IPS-18c (cell line): ENCODE data around the gene KRTAP10-8.
"Not testable (repeated sequence)": the region's sequence is repeated elsewhere in the genome, so short reads cannot be mapped to it uniquely, and the experiment has no call there.

ENCODE experiments used
- H3K4me3 ChIP-seq: 2 replicates; pipeline ENCODE4 v1.7.0; 2013; ENCODE audit warnings: low read depth, mild to moderate bottlenecking, low read length, moderate library complexity; ENCODE audit not compliant: insufficient read depth
- H3K9me3 ChIP-seq: one replicate; pipeline ENCODE4 v1.6.1; 2013; ENCODE audit warnings: mild to moderate bottlenecking, low read length, moderate library complexity; ENCODE audit not compliant: control insufficient read depth, insufficient read depth

Gene KRTAP10-8, protein sequence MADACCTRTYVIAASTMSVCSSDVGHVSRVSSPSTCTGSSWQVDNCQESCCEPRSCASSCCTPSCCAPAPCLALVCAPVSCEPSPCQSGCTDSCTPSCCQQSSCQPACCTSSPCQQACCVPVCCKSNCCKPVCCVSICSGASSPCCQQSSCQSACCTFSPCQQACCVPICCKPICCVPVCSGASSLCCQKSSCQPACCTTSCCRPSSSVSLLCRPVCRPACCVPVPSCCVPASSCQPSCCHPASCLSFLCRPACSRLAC

DNA sequence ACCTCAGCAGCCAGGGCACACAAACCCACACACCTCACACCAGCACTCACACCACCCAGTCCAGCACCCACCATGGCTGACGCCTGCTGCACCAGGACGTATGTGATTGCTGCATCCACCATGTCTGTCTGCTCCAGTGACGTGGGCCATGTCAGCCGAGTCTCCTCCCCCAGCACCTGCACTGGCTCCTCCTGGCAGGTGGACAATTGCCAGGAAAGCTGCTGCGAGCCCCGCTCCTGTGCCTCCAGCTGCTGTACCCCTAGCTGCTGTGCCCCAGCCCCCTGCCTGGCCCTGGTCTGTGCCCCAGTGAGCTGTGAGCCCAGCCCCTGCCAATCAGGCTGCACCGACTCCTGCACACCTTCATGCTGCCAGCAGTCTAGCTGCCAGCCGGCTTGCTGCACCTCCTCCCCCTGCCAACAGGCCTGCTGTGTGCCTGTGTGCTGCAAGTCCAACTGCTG is at the start of gene KRTAP10-8:
KRTAP10-8 (plus strand) TSS at position 51 of the 458 bp plus-strand sequence; CDS start at position 73, 22 bp downstream.
- Histone ChIP-seq H3K9me3 (peaks cover 6% of the 10 kb centered on the region), H3K4me3 (no peak within 1 kb of the TSS)

DNA sequence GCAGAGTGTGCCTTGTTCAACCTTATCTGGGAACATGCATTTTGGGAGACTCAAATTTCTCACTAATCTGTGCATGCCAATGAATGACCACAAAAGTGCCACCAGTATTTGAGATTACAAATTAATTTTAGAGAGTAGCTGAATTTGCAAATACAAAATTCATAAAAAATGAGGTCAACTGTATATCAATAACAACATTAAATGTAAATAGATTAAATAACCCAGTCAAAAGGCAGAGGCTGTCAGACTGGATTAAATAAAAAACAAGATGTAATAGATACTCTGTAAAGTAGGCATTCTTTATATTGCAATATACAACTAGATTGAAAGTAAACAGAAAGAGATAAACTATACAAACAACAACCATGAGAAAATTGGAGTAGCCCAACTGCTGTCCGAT is 47.8 kb upstream of the KRTAP10-8 start:
- no peak overlapping the region for H3K4me3 ChIP-seq
- no peaks in the 10 kb centered on the region for H3K9me3 ChIP-seq

- Histone ChIP-seq H3K4me3 (no peak overlapping the region), H3K9me3 (no peaks in the 10 kb centered on the region)
Observed at GRCh38 chr21:44564886-44565598, 46.8 kb upstream of the KRTAP10-8 start.

- no peak overlapping the region for H3K4me3 ChIP-seq
- no peaks in the 10 kb centered on the region for H3K9me3 ChIP-seq
Observed at GRCh38 chr21:44566403-44566802, 45.5 kb upstream of the KRTAP10-8 start.

GRCh38 chr21:44567481-44568171 is 44.3 kb upstream of the KRTAP10-8 start:
- H3K4me3 ChIP-seq: no peak overlapping the region
- no peaks in the 10 kb centered on the region for H3K9me3 ChIP-seq

DNA sequence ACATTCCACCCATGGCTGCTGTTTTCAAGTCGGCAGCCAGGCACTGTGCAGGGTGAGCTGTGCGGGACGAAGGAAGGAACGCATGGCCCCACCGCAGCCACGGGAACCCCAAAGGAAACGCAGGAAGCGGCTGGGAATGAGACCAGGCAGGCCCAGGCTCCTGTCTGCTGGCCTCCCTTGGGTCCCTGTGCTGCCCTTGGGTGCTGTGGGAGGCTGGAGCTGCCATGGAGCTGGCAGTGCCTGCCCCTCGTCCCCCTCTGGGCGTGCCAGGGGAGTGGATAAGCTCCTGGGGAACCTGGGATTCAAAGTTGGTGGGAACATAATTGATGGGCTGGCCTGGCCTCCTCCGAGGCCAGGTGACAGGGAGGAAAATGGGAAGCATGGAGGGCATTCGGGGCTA is 43.6 kb upstream of the KRTAP10-8 start:
- Histone ChIP-seq H3K9me3 (no peaks in the 10 kb centered on the region), H3K4me3 (no peak overlapping the region)

GRCh38 chr21:44568667-44569556 is 43.0 kb upstream of the KRTAP10-8 start:
- H3K9me3 ChIP-seq: no peaks in the 10 kb centered on the region
- H3K4me3 ChIP-seq: no peak overlapping the region; the same call in 1 of the 2 replicates

DNA sequence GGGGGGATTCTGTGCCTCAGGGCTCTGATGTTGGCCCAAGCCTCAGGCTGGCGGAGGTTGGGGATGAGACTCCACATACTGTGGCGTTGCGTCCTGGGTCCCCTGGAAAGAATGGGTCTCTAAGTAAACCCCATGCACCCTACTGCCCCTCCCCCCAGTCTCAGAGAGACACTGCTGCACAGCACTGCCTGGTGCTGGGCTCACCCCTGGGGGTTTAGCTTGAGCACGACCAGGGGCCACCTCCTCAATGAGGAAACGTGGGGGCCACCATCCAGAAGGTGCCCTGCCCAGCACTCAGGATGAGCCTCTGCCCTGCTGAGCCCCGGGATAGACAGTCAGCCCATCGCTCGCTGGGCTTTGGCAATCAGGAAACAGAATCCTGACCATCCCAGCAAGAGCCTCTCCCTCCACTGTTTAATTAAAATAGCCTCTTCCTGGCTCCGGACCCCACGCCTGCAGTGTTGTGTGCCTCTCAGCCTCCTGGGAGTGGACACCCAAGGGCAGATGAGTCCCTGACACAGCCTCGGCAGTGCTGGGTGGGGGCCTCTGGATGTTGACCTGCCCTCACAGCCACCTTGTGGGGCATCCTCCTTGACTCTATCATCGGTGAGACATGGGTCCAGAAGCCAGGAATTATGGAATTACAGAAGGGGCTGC is 41.9 kb upstream of the KRTAP10-8 start:
- H3K4me3 ChIP-seq: no peak overlapping the region
- no peaks in the 10 kb centered on the region for H3K9me3 ChIP-seq

DNA sequence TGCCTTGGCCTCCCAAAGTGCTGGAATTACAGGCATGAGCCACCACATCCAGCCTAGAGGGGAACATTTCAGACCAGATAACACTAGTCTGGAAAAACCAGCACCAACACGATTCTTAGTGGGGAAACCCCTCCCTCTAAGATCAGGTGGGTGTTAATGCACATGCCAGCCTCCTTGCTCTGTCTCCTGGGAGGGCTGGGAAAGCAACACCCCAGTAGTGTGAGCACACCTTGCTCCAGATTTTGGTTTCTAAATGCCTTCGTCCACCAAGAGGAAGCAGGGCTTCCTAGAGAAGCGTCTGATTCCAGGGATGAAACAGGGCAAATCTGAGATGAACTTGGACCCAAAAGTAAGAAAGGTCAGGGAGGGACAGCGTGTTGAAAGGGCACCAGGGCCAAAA is 40.6 kb upstream of the KRTAP10-8 start:
- H3K9me3 ChIP-seq: no peaks in the 10 kb centered on the region

GRCh38 chr21:44571844-44572782 is 39.8 kb upstream of the KRTAP10-8 start:
- Histone ChIP-seq H3K9me3 (no peaks in the 10 kb centered on the region), H3K4me3 (no peak overlapping the region)

More for the DNA sequence above, 40.6 kb upstream of the KRTAP10-8 start:
- H3K4me3 ChIP-seq: no peak overlapping the region

DNA sequence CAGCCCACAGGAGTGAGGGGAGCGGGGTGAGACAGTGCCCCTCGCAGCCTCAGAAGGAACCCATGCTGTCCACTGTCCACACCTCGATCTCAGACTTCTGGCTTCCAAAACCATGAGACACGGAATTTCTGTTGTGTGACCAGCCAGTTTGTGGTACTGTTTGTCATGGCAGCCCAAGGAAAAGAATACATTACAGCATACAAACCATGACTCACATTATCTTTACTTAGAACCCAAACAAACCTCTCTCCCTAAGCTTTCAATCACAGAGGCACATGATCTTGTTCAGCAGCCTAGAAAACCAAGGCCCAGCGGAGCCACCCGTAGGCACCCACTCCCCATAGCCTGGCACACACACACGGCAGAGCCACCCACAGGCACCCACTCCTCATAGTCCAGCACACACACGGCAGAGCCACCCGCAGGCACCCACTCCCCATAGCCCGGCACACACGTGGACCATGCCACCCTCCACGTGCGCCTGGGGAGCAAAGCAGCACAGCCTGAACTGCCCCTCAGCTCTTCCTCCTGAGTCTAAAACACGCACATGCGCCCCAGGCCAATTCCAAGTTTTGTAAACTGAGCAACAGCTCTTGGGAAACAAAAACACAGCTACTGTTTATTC is 38.8 kb upstream of the KRTAP10-8 start:
- H3K4me3 ChIP-seq: no peak overlapping the region
- H3K9me3 ChIP-seq: peaks cover 3% of the 10 kb centered on the region

DNA sequence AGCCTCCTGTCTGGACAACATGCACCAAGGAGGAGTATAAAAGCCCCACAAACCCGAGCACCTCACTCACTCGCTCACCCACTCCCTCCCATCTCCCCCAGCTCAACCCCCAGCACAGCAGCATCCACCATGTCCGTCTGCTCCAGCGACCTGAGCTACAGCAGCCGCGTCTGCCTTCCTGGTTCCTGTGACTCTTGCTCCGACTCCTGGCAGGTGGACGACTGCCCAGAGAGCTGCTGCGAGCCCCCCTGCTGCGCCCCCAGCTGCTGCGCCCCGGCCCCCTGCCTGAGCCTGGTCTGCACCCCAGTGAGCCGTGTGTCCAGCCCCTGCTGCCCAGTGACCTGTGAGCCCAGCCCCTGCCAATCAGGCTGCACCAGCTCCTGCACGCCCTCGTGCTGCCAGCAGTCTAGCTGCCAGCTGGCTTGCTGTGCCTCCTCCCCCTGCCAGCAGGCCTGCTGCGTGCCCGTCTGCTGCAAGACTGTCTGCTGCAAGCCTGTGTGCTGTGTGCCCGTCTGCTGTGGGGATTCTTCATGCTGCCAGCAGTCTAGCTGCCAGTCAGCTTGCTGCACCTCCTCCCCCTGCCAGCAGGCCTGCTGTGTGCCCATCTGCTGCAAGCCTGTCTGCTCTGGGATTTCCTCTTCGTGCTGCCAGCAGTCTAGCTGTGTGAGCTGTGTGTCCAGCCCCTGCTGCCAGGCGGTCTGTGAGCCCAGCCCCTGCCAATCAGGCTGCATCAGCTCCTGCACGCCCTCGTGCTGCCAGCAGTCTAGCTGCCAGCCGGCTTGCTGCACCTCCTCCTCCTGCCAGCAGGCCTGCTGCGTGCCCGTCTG is 38.0 kb upstream of the KRTAP10-8 start, which contains the start of gene KRTAP10-4:
KRTAP10-4 (plus strand) TSS at position 100 of the 827 bp plus-strand sequence; CDS start at position 130, 30 bp downstream.
- not testable (repeated sequence) for H3K9me3 ChIP-seq, H3K4me3 ChIP-seq

DNA sequence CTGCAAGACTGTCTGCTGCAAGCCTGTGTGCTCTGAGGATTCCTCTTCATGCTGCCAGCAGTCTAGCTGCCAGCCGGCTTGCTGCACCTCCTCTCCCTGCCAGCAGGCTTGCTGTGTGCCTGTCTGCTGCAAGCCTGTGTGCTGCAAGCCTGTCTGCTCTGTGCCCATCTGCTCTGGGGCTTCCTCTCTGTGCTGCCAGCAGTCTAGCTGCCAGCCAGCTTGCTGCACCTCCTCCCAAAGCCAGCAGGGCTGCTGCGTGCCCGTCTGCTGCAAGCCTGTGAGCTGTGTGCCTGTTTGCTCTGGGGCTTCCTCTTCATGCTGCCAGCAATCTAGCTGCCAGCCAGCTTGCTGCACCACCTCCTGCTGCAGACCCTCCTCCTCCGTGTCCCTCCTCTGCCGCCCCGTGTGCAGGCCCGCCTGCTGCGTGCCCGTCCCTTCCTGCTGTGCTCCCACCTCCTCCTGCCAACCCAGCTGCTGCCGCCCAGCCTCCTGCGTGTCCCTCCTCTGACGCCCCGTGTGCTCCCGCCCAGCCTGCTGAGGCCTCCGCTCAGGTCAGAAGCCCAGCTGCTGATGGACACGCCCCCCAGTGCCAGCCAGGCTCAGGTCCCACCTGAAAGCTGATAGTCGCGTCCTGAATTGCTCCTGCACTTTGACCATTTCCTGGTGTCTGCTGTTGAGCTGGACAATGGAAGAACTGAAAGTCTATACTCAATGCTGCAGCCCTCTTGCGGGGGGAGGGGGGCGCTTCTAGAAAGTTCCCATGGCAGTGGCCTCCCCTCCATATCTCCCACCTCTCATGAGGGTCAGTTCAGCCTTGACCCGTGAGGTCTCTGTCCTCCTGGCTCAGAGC is 37.2 kb upstream of the KRTAP10-8 start:
- Histone ChIP-seq H3K9me3 (peaks cover 5% of the 10 kb centered on the region), H3K4me3 (no peak overlapping the region)
